ENCODE data around the gene PAX3.

Gene PAX3

DNA sequence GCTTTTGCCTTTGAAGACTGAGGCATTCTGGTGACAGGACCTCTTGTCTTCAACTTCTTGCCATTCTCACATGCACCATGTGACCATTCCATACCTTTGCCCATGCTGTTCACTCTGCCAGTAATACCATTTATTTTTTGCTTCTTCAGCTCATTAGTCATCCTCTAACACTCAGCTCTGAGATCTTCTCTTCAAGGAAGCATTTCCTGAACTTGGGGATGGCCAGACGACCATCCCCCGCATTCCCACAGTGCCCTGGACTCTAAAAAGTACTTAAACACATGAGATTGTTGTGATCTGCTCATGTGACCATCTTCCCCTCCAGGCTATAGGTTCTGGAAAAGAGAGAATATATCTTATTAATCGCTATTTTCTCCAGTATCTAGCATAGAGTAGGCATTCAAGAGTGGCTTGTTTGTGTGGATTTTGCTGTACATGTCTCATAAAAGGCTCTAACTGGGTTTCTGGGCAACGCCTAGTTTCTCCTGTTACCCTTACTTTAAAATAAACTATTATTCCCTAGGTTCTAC is 33.9 kb downstream of the PAX3 start:
- DNase-seq = no peak

DNA sequence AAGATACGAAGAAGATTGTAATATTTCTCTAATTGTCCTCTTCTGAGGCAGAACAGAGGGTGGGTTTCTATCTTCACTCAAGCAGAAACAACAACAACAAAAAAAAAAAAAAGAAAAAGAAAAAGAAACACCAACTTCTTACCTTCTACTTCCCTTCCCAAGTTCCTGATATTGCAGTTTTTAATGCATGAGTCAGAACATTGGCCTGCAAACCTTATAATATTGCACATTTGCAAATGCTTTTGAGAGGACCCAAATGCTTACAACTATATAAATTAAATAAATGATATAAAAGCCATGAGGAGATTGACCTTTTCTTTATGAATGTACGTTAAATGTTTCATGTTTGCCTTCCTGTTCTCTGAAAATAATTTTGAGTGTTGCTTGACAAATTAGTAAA is 37.3 kb downstream of the PAX3 start:
- no peak for DNase-seq

DNA sequence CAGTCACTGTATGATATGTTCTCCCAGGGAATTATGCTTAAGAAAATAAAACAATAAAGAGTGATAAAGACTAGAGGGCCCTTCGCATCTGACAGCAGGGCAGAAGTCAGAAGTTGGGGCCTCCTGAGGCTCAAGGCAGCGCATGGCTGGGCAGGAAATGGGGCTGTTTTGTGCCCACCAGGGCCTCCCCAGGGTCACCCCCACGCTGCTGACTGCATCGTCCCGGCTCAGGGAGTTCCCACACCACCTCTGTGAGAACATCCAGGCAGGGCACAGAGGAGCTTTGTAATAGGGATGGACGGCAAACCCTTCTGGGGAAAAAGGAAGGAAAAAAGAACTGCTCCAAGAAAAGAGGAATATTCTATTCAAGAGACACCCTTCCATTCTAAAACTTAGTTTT is 41.2 kb downstream of the PAX3 start:
- DNase-seq = no peak

DNA sequence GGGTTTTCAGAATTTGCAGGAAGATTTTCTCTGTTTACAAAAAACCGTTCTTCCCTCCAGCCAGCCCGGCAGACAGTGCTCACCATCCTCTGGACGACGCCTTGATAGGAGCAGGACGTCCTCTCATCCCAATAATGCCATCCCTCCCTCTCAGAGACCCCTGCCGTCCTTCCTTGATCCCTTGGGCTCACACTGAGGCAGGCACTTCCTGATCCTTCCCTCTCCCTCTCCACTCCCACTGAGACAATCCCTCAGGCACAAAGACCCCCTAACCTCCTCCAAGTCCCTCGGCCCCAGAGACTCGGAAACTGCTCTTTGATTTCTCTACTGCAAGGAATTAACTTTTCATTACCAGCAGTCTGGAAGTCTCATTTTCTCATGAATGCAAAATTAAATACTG is 42.5 kb downstream of the PAX3 start:
- DNase-seq = no peak

DNA sequence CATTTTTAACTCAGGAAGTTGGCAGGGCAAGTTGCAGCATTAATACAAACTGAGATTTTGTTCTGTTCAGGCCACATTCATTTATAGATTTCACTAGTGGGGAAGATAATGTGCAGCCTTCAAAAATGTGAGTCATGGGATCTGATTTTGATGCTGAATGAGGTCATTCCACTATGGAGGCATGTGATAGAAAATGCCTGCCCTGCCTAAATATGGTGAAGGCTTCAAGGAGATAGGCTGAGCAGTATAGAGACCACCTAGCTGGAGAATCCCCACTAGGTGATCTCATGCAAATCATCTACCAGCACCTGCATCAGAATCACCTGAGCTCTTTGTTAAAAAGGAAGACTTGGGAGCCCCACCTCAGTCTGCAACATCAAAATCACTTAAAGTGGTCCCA is 43.7 kb downstream of the PAX3 start:
- DNase-seq = no peak

DNA sequence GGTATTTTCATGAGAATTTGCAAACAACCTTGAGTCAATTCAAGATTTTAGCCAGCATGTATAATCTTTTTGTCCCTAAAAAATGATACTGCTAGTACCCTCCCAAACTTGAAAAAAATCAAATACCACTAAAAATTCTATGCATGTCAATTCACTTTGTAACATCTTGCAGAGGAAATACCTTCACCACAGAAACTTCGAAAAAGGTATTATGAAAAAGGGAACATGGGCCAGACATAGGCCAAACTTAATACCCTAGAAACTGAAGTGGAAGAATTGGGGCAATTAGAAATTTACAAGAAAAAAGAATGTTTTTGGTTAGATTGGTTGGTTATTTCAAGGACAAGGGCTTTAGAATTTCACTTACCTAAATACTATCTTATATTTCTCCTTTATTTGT is 48.5 kb downstream of the PAX3 start:
- DNase-seq = no peak

DNA sequence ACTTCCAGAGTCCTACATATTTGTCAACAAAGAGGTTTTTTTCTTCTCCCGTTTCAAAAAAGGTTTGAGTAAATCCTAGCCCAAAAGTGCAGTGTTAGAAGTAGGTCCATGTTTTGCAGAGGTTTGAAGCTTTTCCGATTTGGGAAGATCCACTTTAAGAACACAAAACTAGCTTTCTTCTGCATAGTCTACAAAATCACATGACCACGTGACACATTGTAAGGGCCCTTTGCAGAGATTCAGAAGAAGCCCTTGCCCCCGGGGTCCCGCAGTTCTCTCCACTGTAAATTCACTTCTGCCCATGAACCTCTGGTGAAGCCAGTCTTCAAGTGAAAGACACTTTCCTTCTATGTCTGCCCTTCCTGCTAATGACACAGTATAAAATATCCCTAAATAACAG is 49.4 kb downstream of the PAX3 start:
- no peak for DNase-seq

DNA sequence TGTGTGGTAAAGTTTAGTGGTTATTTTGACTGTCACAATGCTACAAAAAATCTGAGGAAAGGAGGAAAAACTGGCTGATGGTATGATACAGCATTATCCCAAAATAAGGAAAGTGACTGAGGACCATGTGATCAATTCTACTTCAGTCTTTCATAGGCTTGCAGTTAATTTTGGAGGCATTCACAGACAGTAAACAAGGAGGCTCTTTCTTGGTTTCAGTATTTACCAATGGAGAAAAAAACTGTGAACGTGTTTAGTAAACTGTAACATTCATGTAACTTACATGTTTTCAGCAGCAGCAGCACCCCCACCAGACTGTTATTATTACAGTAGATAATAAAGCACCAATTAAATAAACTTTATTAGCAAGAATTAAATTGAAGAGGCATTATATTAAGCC is 50.0 kb downstream of the PAX3 start:
- DNase-seq = no peak

DNA sequence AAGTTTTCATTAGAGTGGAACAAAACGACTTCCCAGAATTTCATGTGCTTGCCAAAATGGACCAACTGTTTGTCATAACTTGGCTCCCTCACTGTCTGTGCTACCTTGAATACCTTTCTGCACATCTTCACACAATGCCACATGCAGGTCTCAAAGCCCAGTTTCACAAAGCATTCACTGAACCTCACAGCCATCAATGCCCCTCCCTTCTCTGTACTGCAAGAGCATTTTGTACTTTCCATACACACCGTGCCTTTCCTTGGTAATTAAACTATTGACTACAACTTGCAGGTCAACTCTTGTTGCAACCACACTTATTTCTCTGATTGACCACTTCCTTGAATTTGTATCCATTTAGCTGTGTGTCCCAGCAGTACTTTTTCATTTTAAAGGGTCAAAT is 50.5 kb downstream of the PAX3 start:
- no peak for DNase-seq

DNA sequence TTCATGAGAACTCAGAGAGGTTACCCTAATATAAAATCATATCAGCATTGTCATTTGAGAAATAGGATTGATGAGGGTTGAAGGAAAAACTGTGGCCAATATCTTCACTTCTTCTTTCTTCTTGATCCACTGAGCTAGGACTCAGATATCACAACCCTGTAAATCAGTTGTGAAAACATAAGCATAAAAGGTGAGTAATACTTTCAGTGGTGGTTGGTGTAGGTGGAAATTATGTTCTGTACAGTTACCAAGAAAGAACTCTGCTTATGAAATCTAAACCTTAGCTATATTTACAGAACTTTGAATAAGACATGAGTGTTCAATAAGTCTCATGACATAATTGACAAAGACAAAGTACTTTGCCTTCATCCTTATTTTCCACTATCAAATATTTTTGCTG is 56.3 kb downstream of the PAX3 start:
- DNase-seq = no peak

DNA sequence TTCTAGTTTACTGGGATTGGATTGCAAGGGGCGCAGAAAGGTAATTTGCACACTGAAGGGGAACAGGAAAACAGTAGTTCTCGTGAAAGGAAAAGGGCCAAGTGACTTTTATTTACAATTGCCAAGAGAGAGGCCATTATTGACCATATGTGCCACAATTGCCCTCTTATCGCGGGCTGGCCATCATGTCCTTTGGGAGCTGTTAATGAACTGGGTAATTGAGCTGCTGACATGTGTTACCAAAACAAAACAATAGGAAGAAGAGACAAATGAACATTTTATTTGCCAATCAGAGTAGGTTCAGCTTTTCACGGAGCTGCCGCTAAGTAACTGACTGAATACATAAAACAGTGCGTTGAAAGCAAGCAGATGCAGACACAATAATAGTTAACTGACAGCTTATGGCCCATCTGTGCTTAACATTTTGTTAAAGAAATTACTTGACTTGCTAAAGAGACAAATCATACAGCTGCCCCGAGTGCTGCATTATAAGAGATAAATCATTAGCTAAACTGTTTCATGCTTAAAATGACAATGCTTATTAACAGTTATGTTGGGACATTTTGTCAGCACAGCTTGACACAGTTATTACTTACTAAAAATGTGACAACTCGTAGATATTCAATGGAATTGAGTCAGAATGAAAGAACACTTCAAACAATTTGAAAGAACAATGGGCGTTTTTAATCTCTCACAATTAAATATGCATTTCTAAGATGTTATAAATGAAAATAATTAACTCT is 57.5 kb downstream of the PAX3 start:
- DNase-seq = no peak

DNA sequence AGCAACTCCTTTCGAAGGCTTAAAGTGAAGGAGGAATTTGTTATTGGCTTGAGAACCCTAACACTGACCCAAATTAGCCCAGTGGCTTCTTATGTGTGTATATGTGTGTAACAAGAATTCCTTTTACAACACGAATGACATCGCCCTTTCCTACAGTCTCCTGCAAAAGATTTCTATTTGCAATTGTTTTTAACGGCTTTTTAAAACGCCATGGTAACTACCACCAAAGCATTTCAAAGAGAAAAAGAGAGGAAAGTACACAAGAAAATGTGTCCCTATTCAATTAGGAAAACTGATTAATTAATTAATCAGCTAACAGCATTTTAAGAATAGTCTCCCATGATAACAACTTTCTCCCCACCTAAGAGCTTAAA is 58.1 kb downstream of the PAX3 start:
- DNase-seq = no peak

DNA sequence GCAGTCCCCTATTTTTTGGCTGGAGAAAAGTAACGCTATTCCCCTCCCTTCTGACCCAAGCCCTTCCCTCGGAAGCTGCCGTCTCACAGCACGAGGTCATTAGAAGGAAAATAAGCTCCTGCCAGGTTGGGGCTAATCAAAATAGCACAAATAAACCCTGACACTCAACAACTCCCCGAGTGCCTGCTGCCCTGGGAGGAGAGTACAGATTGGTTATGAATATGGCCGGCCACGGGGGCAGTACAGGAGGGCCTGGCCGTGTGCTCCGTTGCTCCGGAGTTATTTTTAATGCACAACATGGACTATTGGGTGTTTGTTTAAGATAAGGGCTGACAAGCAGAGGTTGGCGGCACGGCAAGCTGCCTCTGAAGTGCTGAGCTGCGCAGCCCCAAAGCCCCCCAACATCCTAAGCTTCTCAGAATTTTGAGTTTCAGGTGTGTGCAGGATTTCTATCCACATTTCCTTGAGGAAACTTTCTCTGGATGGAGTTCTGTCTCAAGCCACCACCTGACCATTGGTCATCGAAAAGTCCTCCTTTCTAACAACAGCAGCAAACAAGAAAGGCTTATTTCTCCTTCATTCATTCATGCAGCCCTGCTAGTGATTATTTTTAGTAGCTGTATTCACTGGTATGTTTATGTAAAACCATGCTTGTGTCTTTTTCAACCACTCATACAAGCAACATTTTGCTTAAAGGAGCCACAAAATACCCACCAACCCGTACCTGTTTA is 58.7 kb downstream of the PAX3 start:
- no peak for DNase-seq

DNA sequence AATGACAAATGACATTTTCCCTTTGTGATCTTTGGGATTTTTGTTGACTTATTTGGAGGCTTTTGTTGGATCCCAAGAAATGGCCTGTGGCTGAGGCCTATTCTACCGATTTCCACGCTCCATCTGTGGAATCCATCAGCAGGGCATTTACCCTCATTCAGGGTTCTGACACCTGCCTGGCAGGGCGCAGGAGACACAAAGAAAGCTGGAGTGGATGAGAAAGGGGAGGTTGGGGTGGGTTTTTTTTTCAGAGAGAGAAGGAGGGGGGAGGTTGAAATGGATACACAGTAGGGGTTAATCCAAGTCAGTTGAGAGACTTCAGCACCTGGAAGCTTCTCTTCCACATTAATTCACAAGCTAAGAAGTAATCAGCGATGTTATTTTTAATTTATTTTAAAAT is 59.7 kb downstream of the PAX3 start:
- no peak for DNase-seq

DNA sequence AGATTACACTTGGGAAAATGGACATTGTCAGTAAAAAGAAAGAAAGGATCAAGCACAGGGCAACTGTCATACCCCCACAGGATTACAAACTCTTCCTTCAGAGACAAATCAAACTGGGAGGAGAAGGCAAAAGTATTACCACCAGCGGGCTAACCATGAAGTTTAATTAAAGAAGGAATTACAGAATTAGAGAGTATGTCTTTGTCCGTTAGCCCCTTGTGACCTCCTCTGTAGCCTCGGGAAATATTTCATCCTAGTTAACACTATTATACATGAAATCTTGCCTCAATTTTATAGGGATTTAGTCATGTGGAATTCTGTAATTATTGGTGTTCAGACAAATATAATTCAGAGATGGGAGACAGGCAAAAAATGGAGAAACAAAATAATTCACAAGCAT is 60.7 kb downstream of the PAX3 start:
- DNase-seq = no peak

DNA sequence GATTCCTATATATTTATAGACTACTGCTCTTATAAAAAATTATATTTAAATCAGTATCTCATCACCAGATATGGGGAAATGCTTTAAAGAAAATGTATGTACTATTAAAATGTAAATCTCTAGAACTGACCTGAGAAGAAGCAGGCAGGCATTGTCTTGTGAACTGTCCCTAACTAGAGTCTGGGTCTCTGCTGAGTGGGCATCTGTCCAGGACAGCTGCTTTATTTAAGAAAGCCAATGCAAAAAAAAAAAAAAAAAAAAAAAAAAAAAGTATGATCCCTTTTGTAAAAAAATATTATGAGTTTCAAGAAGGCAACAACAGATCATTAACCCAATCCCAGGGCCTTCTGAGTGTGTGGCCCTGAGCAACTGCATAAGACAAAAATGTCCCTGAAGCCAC is 66.0 kb downstream of the PAX3 start:
- no peak for DNase-seq

DNA sequence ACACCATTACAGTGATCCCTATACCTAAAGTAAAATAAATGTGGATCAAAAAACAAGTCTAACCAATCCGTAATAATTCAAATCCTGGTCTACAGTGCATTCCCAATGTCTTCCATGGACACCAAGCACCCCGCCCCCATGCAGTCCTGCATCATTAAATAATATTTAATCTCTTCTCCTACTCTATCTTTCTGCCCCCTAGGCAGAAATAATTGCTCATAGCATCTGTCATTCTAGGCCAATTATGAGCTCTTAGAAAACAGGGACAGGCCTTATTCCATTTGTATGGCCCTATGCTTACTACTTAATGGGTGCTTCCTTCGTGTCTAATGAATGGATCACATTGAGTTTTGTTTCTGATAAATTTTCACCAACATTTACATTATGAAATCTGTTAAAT is 66.4 kb downstream of the PAX3 start:
- DNase-seq = no peak

DNA sequence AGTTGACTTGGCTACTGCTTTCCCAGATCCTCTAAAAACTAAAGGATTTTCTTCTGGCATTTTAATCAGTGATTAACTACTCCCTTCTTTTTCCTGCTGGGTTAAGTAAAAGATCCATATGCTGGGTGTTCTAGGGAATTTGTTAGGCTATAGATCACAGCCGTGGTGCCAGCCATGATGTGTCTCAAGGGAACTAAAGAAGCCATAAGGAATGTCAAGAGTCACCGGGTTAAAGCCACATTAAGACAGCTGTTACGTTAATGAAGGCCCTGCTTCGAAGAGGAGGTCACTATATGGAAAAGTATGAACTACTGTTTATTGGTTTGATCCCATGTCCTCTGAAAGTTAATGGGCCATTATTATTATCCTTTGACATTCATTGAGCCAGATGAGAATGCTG is 70.7 kb downstream of the PAX3 start:
- no peak for DNase-seq

DNA sequence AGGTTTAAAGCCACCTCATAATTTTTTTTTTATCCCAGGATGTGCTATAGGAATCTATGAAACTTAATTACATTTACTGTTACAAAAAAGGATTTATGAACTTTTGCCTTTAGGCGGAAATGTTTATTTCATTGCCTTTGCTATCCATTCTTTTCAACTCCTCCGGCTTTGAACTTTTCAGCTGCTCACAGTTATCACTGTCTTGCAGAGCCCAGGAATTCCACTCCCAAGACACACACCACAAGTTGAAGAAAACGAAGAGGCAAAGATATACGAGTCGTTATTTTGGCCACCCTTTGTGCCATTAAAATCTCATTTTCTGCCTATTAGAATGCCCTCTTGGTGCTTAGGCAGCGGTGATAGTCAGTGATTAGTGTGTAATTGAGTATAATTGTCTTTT is 80.0 kb downstream of the PAX3 start:
- DNase-seq = no peak

DNA sequence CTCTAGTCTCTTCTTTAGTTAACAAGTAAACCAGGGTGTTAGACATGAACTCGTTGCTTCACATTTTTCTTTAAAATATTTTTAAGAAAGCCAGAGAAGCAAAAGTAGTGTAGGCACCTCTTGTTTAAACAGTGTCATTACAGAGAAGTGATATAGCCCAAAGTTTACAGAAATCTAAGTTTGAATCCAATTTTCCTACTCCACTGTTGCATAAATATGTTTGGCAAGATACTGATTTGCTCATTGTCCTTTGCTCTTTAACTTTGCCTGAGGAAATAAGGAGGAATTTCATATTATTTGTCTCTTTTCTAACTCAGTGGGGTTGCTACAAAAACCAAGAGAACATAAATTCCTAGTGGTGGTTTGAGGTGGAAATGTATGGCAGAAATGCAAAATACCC is 81.1 kb downstream of the PAX3 start:
- no peak for DNase-seq

DNA sequence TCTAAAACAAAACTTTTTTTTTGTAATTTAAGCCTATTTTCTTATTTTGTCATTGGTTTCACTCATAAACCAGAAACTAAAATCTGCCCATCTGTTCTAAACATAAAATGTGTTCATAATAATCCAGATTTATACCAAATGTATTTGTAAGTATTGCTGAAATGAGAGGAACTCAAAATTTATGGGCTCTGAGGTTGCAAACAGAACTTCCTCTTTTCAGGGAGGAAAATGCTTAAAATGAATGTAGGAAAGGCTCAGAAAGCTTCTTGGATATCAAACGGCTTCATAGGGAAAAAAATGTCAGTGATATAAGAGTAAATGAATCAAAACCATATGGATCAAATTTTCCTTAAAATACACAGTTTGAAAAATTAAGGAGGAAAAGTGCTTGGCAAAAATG is 83.9 kb downstream of the PAX3 start:
- DNase-seq = no peak

DNA sequence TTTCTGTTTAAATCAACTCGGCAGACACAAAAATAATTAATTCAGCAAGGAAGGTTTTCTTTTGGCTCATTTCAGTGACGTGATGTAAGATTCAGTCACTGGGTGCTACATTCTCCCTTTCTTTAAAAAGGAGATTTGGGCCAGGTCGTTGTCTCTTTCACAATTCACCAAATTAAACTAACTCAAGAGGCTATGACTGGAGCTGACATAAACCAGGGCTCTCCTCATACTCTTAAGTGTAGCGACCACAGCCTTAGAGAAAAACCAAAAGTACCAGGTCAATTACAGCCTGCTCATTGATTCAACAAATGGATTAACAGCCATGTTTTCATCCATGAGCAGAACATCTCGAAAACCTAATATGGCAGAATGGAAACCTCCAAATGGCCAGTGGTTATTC is 85.7 kb downstream of the PAX3 start:
- DNase-seq = no peak

DNA sequence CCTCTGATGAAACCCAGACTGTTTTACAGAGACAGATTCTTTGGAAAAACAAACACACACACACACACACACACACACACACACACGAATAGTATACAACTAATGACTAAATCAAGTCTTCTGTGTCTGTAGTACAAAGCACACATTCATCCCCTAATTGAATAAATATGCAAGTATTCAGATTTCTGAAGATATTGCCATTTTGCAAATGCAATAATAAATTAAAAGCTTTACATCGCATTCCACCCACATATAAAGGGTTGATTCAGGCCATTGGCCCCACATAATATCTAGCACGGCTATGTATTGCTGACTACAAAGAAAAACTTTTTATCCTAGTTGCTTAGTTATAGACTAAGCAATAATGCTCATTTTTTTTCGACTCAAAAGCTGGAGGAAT is 86.2 kb downstream of the PAX3 start:
- no peak for DNase-seq

DNA sequence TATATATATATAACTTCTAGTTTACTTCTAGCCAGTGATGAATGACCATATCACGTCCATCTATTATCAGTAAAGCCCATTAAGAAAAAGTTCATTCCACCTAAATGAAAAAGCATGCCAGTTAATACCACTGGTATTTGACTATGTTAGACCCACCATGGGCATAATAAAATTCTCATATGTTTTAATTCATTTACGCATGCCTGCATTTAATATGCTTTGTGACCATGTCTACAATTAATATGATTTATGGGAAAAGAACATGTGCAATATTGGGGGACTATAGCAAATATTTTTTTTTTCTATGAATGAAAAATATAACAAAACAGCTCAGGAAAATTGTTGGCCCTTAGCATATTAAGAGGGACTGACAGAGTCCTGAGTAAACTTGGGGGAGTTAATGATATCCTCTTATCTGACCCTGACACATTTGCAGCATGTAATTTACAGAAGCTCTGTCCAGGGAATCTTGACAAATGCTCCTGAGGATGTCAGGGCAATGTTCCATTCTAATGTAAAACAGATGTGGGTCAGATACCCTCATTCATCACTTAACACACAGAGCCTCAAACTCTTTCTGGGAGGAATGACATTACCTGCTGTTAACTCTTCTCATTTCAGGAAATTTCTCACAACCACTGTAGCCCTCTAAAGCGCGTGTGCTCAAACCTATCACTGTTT is 90.6 kb downstream of the PAX3 start:
- no peak for DNase-seq

All from activated CD4-positive, alpha-beta T cell treated with anti-CD3 and anti-CD28 coated beads, Interleukin-2, amount 50 U/mL, for 48 hours (primary cell).